HG02885 (cell line): ENCODE measurements around the gene MACC1.

Source experiments
- ATAC-seq: cut with Tn5 transposase; IDR thresholded peaks from one replicate; pipeline ENCODE4 v1.9.1; 2021; ENCODE audit warnings: mild to moderate bottlenecking; ENCODE audit not compliant: unreplicated experiment, poor library complexity

The MACC1 gene, protein sequence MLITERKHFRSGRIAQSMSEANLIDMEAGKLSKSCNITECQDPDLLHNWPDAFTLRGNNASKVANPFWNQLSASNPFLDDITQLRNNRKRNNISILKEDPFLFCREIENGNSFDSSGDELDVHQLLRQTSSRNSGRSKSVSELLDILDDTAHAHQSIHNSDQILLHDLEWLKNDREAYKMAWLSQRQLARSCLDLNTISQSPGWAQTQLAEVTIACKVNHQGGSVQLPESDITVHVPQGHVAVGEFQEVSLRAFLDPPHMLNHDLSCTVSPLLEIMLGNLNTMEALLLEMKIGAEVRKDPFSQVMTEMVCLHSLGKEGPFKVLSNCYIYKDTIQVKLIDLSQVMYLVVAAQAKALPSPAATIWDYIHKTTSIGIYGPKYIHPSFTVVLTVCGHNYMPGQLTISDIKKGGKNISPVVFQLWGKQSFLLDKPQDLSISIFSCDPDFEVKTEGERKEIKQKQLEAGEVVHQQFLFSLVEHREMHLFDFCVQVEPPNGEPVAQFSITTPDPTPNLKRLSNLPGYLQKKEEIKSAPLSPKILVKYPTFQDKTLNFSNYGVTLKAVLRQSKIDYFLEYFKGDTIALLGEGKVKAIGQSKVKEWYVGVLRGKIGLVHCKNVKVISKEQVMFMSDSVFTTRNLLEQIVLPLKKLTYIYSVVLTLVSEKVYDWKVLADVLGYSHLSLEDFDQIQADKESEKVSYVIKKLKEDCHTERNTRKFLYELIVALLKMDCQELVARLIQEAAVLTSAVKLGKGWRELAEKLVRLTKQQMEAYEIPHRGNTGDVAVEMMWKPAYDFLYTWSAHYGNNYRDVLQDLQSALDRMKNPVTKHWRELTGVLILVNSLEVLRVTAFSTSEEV

DNA sequence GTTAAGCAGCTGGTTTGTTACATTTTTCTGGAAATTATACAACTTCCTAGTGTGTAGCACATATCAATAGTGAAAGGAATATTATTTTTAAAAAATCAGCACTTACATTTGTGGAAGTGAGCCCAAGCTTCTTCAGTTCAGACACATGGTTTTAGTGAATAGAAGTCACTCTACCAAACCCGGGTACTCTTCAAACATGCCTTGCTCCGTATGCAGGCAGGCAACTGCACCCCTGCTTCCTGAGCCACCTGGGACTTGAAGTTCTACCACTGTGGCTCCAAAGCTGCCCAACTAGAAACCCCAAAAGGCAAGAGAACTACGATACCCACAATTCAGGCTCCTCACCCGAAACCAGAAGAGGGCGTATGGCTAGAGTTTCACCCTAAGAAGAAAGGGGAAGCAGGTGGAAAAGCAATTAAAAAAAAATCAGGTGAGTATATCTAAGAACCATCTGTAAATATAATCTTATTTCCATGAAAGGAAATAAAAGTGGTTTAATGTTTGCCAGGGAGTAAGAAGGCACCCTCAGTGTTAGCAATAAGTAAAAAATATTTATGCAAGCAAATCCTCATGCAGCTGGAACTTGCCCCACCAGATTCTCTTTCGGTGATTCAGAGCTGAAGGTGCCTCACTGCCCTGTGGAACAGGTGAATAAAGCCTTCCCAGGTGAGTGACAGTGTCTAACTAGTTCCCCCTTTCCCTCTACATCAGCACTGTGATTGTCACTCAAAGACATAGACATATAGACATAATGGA is at the start of gene MACC1:
MACC1 (minus strand) TSS at position 192 of the 756 bp plus-strand sequence. CDS start 55,522 bp downstream, outside the sequence.
- ATAC-seq = peak; percentile 54

DNA sequence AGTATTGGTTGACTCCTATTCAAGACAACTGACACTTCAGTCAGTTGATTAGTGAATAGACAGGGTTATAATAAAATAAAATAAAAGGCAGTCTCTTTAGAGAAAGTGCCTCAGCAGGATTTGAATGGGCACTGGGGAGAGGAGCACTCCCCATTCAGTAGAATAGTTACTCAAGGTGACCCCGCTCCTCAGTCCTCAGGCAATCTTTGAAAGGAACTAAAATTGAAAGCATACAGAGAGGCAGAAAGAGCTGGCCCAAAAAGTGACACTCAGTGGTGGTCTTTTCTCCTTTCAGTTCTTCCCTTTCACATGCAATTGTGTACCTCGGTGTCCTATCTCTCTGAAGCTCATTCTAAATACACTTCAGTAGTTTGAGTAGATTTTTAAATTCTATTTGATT is 47.4 kb upstream of the MACC1 start:
- no peak for ATAC-seq

DNA sequence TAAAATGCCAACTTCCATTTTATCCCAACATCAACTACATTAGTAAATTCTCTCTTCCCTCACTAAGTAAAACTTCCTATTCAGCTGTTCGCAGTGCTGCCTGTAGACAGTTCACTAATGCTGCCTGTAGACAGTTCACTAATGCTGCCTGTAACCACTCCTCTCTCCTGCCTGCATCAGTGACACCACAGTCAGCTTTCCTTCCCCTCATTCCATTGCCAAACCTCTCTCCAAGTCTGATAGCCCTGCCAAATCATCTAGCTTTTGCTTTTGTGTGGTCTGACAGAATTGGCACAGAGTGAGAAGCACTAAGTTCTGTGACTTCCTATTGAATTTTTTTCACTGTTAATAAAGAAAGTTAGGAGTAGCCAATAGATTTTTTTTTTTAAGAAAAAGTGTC is 43.0 kb upstream of the MACC1 start:
- ATAC-seq = no peak

DNA sequence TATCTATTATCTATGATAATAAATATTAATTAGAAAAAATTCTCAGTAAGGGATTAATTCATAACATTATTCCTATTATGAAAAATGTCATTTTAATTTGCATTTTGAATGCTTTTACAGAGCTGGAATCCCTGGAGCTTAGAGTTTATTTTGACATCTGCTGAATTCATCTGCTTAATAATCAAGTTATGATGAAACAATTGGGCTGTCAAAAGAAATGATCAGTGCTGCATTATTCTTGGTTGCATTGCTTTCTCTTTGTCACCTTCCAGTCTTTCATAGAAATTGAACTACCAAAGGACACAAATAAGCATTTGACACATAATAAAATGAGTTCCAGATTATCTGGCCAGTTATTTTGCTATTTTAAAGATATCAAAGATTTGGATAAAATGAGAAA is 40.0 kb upstream of the MACC1 start:
- no peak for ATAC-seq

- no peak for ATAC-seq
Observed at GRCh38 chr7:20249920-20250319, 32.7 kb upstream of the MACC1 start.

DNA sequence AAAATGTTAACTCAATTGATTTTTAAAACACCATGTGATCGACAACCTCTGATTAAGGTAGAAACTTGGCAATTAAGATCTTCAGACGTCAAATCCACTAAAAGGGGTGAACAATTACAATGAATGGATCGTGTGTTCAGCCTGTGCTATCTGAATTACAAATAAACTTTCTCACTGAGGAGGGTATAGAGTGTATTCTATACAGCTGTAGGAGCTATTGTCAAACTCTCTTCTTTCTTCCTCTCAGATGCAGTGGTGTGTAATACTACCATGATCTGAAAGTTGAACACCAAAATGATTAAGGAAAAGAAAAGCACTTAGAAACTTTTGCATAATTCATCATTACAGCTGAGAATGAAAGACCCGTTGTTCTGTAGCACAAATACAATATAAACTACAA is 32.2 kb upstream of the MACC1 start:
- ATAC-seq = no peak

DNA sequence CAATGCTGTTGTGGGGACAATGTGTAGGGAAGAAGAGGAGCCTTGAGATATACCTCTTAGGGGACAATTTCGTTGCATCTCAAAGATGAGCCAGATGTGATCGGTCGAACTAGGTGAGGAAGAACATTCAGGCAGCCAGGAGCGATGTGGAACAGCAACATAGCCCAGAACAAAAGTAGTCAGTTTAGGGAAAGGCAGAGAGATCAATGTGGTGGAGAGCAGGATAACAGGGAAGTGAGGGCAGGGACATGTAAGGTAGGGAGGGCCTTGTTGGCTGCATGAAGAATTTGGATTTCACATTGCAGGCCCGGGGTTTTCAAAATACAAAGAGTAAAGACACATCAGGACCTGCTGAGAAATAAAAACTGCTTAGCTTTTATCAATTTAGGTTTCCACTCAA is 29.1 kb upstream of the MACC1 start:
- no peak for ATAC-seq

DNA sequence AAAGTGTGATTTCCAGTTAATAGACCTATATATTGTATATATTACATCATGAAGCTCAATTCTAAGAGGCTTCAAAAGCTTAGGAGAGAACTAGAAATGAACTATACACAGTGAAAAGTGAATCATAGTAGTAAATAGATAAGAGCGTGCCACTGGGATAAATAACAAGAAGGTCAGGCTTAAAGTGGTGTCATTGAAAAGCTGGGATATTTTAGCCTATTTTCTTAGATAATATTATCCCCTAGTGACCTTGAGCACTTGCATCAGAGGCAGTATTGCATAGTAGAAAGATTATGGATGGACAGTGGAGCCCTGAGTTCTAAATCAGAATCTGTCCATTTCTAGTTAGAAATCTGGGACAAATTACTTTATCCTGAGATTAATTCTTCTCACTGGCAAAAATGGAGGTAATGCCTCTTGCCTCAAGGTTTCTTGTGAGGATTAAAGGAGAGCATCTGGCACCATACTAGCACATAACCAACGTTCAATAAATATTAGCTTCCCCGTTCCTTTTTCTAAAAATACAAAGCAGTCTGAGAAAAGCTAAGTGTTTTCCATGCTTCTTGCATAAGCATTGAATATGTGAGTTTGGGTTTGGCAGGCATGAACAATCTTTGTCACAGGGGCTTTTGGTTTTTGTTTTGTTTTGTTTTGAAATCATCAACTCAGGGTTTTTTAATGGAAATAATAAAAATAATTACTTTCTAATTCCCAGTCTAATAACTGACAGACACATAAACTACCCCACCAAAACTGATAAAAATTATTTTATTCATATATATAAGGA is 27.3 kb upstream of the MACC1 start:
- ATAC-seq = no peak

GRCh38 chr7:20241911-20242261 is 24.7 kb upstream of the MACC1 start:
- ATAC-seq = peak; percentile 38

DNA sequence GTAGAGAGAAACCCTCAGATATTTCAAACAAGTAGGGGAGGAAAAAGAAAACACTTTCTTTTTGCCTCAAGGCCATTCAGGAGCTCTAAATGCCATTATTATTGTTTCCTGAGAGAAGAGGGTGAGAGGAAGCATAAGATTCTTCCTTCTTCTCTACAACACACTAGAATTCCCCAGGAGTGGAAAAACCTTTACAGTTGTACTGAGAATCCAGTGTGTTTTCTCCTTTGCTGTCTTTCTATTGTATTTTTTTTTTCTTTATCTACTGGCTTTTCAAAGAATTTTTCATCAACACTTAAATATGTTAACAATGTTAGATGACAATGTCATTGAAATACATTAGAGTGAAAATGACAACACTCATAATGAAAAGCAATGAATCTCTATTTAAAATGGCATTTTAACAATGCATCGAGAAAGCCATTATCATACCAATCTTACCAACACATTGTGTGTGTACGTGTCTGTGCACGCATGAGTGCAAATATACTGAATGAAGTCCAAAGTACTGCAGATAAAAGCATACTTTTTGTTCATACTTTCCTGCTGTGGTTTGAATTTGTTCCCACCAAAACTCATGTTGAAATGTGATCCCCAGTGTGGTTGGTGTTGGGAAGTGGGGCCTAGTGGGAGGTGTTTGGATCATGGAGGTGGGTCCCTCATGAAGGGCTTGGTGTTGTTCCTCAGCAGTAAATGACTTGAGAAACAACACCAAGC is 24.2 kb upstream of the MACC1 start:
- ATAC-seq = no peak

GRCh38 chr7:20240080-20240926 is 23.1 kb upstream of the MACC1 start:
- ATAC-seq = peak; percentile 54

DNA sequence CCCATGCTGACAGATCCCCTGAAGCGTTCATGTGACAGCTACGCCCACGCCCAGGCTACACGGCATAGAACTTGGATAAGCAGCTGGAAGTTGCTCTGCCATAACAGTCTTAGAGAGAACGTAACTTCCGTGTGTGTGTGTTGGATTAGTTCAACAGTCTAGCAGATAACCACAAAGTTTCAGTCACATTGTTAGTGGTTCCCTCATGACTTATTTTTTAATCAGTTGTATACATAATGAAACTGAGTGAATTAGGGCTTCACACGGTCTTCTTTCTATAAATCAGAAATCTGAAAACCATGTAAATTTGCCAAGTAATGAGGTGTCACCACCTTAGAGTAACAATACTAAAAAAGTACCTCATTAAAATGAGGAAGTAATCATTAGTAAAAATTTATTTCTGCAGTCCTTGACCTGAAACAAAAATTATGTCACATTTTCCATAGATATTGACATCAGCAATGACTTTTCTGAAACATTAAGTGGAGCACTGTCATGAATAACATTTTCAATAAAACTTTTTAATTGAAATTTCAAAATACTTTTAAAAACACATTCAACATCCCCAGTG is 21.7 kb upstream of the MACC1 start:
- peak; percentile 87 for ATAC-seq

- ATAC-seq = no peak
Observed at GRCh38 chr7:20238194-20238753, 21.1 kb upstream of the MACC1 start.

- ATAC-seq = no peak
Observed at GRCh38 chr7:20237464-20238193, 20.4 kb upstream of the MACC1 start.

- ATAC-seq = no peak
Observed at GRCh38 chr7:20236790-20237189, 19.6 kb upstream of the MACC1 start.

- no peak for ATAC-seq
Observed at GRCh38 chr7:20236043-20236442, 18.9 kb upstream of the MACC1 start.

DNA sequence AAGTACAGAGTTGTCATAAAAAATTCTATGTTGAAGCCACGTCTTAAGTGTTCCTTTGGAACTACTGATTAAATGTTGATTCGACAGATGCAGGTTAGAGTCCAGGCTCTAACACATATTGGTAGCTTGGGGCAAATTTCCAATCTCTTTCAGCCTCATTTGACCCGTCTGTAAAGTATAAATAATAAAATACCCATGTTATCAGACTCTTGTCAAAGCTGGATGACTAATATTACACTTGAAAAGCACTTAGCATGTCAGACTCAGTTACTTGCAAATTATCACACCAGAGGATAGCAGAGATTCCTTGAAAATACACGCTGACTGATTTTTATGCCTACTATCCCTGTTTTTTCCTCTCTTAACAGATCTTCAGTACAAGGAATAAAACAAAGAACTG is 18.1 kb upstream of the MACC1 start:
- no peak for ATAC-seq
